Karpas-422 (cell line): Measurements from ENCODE around the gene PRKCZ. TPM values are rescaled to one million over a fixed set of nuclear protein-coding genes. Genes with fewer than 3 reads are reported as not detected.

Source experiments
- DNase-seq: peaks from one replicate; pipeline ENCODE4 v3.0.0-alpha.2; 2015
- H2AFZ ChIP-seq: fragments of 200-600 bp; sonication (generic); 2 replicates; pipeline ENCODE4 v1.6.1; 2014; ENCODE audit warnings: antibody characterized with exemption, low read length, mixed read lengths
- H3K27ac ChIP-seq: fragments of 200-600 bp; sonication (generic); 2 replicates; pipeline ENCODE4 v1.5.1; 2014; ENCODE audit warnings: mild to moderate bottlenecking, low read length, moderate library complexity
- H3K27me3 ChIP-seq: fragments of 200-600 bp; sonication (generic); 2 replicates; pipeline ENCODE4 v1.6.1; 2014; ENCODE audit warnings: low read length, mixed read lengths
- H3K36me3 ChIP-seq: fragments of 200-600 bp; sonication (generic); 2 replicates; pipeline ENCODE4 v1.6.1; 2014; ENCODE audit warnings: low read length, mixed read lengths; ENCODE audit not compliant: insufficient read depth
- H3K4me1 ChIP-seq: fragments of 200-600 bp; sonication (generic); 2 replicates; pipeline ENCODE4 v1.6.1; 2014; ENCODE audit warnings: mild to moderate bottlenecking, low read length, mixed read lengths
- H3K4me2 ChIP-seq: fragments of 200-600 bp; sonication (generic); 2 replicates; pipeline ENCODE4 v1.6.1; 2014; ENCODE audit warnings: low read length, low read depth, mild to moderate bottlenecking; ENCODE audit not compliant: poor library complexity, severe bottlenecking
- H3K4me3 ChIP-seq: fragments of 200-600 bp; sonication (generic); 2 replicates; pipeline ENCODE4 v1.5.1; 2014; ENCODE audit warnings: mild to moderate bottlenecking, antibody characterized with exemption, low read length, mixed read lengths
- H3K79me2 ChIP-seq: fragments of 200-600 bp; sonication (generic); 2 replicates; pipeline ENCODE4 v1.6.1; 2014; ENCODE audit warnings: mild to moderate bottlenecking, low read length, mixed read lengths
- H3K9ac ChIP-seq: fragments of 200-600 bp; sonication (generic); 2 replicates; pipeline ENCODE4 v1.6.0; 2014; ENCODE audit warnings: low read length
- H3K9me2 ChIP-seq: fragments of 200-600 bp; sonication (generic), shearing (Covaris generic); replicated peaks from 2 replicates; pipeline ENCODE4 v1.6.0; 2014; ENCODE audit warnings: mild to moderate bottlenecking, low read length, moderate library complexity; ENCODE audit not compliant: insufficient read depth
- H3K9me3 ChIP-seq: fragments of 300-700, 200-600 bp; sonication (generic); 2 replicates; pipeline ENCODE4 v1.6.1; 2014; ENCODE audit warnings: low read length, mixed read lengths
- H4K20me1 ChIP-seq: fragments of 200-600 bp; sonication (generic); 2 replicates; pipeline ENCODE4 v1.6.1; 2014; ENCODE audit warnings: mild to moderate bottlenecking, antibody characterized with exemption, low read length, low read depth; ENCODE audit not compliant: insufficient read depth
- total RNA-seq: library from RNA; depleted of rRNA; stranded (reverse); fragments of >200 nt; shearing (Covaris generic); gene quantifications from 2 replicates; pipeline ENCODE4 v1.2.3, GENCODE V29; 2014; ENCODE audit warnings: low replicate concordance

The PRKCZ gene
- total RNA-seq, 1 experiment from 2014 or later = not detected

DNA sequence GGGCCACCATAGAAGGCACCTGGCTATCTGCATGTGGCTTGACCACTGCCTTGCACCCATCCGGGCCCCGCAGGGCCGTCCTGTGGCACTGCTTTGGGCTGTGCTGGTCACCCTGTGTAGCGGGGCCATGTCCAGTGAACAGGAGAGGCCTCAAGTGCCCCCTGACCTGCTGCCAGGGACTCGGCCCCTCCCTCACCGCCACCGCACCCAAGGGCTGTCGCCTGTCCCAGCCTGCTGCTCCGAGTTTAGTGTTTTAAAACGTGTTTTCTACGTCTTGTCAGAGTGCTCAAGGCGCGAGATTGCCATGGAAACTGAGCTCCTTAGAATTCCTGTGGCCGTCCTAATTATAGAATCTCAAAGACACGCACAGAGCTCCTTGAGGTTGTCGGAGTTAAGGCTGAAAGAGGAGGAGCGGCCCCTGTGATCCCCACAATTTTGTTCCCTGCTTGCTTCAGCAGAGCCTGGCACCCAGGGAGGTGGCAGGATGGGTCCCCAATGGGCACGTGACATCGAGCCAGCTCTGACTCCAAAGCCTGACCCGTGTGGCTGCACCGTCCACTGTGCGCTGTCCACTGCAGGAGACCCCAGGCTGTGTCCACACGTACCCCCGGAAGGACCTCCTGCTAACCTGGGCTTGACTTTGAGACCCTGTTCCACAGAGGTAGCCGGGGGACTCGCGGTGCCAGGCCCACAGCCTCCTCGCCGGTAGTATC is 78.1 kb downstream of the PRKCZ start:
- no peaks in the 10 kb centered on the region for H4K20me1 ChIP-seq

DNA sequence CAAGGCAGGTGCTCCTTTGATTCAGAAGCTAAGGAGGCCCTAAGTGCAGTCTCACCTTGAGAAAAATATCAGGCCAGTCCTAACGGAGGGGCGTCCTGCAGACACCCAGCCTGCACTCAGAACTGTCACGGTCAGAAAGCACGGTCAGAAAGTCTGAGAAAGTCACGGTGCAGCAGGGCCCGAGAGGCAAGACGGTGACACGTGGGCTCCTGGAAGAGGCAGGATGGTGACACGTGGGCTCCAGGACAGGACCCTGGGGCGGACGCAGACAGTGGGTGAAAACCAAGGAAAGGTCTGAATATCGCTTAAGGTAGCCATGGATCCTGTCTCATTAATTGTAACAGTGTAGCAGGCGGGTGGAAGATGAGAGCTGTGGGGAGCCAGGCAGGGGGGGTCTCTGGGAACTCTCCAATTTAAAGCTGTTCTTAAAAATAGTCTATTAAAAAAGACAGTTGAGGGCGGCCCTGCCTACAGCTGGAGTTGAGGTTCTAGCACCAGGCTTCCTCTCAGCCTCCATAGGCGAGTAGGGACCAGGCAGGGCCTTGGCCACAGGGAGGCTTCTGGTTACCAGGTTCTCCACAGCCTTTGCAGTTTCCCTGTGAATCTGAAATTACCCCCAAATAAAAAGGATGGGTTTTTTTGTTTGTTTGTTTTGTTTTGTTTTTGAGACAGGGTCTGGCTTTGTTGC is 79.2 kb downstream of the PRKCZ start:
- Histone ChIP-seq H3K36me3 (no peaks in the 10 kb centered on the region), H4K20me1 (no peaks in the 10 kb centered on the region), H3K79me2 (no peaks in the 10 kb centered on the region), H3K27me3 (no peaks in the 10 kb centered on the region), H3K4me3 (no peak overlapping the region), H2AFZ (no peak overlapping the region), H3K4me1 (no peaks in the 10 kb centered on the region), H3K27ac (no peak overlapping the region), H3K9me3 (peaks cover 6% of the 10 kb centered on the region; the same call in 1 of the 2 replicates), H3K9me2 (no peaks in the 10 kb centered on the region), H3K4me2 (no peak overlapping the region), H3K9ac (no peak overlapping the region)
- DNase-seq = no peak

More for the DNA sequence above, 78.1 kb downstream of the PRKCZ start:
- Histone ChIP-seq H3K27ac (no peak overlapping the region), H3K4me1 (no peaks in the 10 kb centered on the region), H3K9me3 (peaks cover 8% of the 10 kb centered on the region; the same call in 1 of the 2 replicates), H3K79me2 (no peaks in the 10 kb centered on the region), H2AFZ (no peak overlapping the region), H3K9me2 (no peaks in the 10 kb centered on the region), H3K4me2 (no peak overlapping the region), H3K36me3 (no peaks in the 10 kb centered on the region), H3K27me3 (no peaks in the 10 kb centered on the region), H3K9ac (no peak overlapping the region), H3K4me3 (no peak overlapping the region)
- no peak for DNase-seq

DNA sequence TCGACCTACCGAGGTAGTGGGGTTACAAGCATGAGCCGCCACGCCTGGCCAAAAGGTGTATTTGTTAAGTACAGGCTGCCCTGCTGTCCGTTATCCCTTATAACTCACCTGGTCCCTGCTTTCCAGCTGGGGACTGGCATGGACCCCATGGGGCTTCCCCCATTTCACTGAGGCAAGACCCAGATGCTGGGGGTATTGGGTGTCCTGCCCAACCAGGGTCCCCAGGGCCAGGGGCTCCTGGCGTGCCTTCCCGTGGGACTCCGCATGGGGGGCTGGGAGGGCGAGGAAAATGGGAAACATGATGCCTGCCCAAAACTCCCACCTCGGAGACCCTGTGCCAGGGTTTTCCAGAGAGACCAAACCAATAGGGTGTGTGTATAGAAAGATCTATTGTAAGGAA is 79.9 kb downstream of the PRKCZ start:
- no peak overlapping the region for H3K27ac ChIP-seq
- no peak overlapping the region for H3K9ac ChIP-seq
- H3K9me2 ChIP-seq = no peaks in the 10 kb centered on the region
- no peak overlapping the region for H2AFZ ChIP-seq
- no peak overlapping the region for H3K4me2 ChIP-seq
- no peaks in the 10 kb centered on the region for H3K4me1 ChIP-seq
- H3K9me3 ChIP-seq = no peaks in the 10 kb centered on the region; the same call in 1 of the 2 replicates
- H3K36me3 ChIP-seq = no peaks in the 10 kb centered on the region
- no peaks in the 10 kb centered on the region for H3K79me2 ChIP-seq
- no peaks in the 10 kb centered on the region for H4K20me1 ChIP-seq
- no peaks in the 10 kb centered on the region for H3K27me3 ChIP-seq
- no peak for DNase-seq
- H3K4me3 ChIP-seq = no peak overlapping the region

DNA sequence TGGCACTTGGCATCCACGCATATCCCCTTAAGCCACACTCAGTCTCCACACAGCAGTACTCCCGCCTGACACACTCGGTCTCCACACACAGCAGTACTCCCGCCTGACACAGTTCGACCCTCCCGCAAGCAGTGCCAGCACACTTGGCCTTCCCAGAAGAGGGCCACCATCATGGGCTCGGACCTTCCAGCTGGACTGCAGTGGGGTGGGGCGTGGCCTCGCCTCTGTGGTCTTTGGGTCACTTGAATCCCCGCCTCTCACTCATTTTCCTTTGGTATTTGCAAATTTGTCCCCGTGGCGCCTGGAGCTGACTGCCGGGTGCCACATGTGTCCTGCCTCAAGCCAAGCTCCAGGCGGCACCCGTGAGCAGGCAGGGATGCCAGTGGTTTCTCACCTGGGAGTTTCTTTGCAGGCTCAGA is 80.7 kb downstream of the PRKCZ start:
- no peaks in the 10 kb centered on the region for H3K27me3 ChIP-seq
- no peaks in the 10 kb centered on the region for H3K4me1 ChIP-seq
- H3K79me2 ChIP-seq = no peaks in the 10 kb centered on the region
- H3K9me3 ChIP-seq = no peaks in the 10 kb centered on the region
- H3K27ac ChIP-seq = no peak overlapping the region
- H4K20me1 ChIP-seq = no peaks in the 10 kb centered on the region
- DNase-seq = no peak
- H3K36me3 ChIP-seq = no peaks in the 10 kb centered on the region
- H3K4me2 ChIP-seq = no peak overlapping the region
- H2AFZ ChIP-seq = no peak overlapping the region
- no peaks in the 10 kb centered on the region for H3K9me2 ChIP-seq
- no peak overlapping the region for H3K9ac ChIP-seq
- H3K4me3 ChIP-seq = no peak overlapping the region

DNA sequence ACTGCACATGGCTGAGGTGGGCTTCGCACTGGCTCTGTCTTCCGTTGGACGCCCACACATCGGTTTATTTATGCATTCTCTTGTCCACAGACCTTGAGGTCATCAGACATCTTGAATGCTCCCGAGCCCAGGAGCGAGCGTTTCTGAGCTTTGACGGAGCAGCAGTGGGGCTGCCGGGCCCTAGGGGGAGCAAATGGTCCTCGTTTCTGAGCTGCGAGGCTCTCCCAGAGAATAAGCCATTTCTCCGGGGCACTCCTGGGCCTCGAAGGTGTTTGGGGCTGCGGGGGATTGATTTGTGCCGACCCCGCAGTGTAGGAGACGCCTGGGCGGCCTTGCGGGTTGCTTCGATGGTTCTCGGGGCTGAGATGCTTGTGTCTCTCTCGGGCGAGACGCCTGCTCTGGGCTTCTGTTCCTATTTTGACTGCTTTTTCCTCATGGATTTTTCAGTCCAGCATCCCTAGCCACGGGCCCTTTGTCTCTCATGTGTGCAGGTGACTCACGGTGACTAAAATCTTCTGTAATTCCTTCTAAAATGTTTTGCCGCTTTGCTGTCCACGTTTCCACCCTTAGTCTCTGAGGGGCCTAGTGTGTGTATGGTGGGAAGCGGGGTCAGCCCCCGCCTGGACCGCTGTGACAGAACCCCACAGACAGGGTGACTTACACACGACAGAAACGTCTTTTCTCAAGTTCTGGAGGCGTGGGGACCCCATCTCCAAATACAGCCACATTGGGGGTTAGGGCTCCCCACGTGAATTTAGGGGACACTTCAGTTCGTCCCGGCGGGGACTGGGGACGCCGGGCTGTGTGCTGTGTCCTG is 82.2 kb downstream of the PRKCZ start:
- H3K4me1 ChIP-seq = no peaks in the 10 kb centered on the region
- DNase-seq = no peak
- H4K20me1 ChIP-seq = no peaks in the 10 kb centered on the region
- H3K36me3 ChIP-seq = no peaks in the 10 kb centered on the region
- no peak overlapping the region for H3K27ac ChIP-seq
- H3K4me2 ChIP-seq = no peak overlapping the region
- H3K27me3 ChIP-seq = no peaks in the 10 kb centered on the region
- no peaks in the 10 kb centered on the region for H3K9me2 ChIP-seq
- H3K4me3 ChIP-seq = 0 out of 2 replicates have a peak overlapping the region, but pooled peaks have one; percentile 22
- H3K9ac ChIP-seq = no peak overlapping the region
- H3K9me3 ChIP-seq = no peaks in the 10 kb centered on the region
- H2AFZ ChIP-seq = no peak overlapping the region
- H3K79me2 ChIP-seq = no peaks in the 10 kb centered on the region

DNA sequence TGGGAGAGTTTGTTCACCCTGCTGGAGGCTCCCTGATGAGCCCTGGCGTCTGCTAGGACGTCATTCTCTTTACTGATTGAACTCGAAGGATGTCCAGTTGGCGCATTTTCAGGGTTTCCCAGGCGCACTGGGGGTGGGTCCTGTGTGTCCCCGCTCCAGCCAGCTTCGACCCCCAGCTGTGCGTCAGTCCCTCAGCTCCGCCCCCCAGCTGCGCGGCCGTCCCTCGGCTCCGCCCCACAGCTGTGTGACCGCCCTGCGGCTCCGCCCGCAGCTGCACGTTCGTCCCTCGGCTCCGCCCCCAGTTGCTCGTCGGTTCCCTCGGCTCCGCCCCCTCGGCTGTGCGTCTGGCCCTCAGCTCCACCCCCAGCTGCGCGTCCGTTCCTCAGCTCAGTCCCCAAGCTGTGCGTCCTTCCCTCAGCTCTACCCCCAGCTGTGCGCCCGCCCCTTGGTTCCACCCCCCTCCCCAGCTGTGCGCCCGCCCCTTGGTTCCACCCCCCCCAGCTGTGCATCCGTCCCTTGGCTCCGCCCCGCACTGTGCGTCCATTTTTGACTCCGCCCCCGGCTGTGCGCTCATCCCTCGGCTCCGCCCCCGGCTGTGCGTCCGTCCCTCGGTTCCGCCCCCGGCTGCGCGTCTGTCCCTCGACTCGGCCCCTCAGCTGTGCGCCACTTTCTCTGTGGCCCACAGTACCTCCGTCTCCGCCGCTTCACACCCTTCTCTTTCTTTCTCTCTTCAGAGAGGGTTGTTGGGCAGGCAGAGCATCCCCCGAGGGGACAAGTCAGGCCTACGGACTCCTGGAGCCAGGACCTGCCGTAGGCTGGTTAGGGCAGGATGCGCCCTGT is 83.0 kb downstream of the PRKCZ start:
- H3K27ac ChIP-seq = no peak overlapping the region
- no peaks in the 10 kb centered on the region for H3K27me3 ChIP-seq

DNA sequence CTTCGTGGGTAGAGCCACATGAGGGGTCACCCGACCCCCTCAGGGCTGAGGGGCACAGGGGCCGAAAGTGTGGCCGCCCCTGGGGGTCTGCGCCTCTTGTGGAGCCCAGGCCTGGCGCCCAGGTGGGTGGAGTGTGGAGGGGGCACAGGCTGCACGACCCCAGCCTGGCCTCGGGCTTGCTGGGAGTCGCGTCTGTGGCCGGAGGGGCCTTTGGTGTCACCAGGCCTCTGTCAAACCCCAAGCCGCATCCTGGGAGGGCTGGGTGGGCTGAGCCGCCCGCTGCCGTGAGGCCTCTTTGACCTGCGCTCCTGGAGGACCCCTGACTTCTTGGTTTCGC is 83.6 kb downstream of the PRKCZ start:
- Histone ChIP-seq H3K4me1 (no peaks in the 10 kb centered on the region), H3K27ac (no peak overlapping the region), H3K9me2 (no peaks in the 10 kb centered on the region), H3K79me2 (no peaks in the 10 kb centered on the region), H3K27me3 (no peaks in the 10 kb centered on the region), H3K4me2 (no peak overlapping the region), H4K20me1 (no peaks in the 10 kb centered on the region), H3K9me3 (no peaks in the 10 kb centered on the region), H3K9ac (no peak overlapping the region), H3K36me3 (no peaks in the 10 kb centered on the region), H3K4me3 (no peak overlapping the region), H2AFZ (no peak overlapping the region)
- DNase-seq = no peak

More for the DNA sequence above, 83.0 kb downstream of the PRKCZ start:
- no peaks in the 10 kb centered on the region for H3K9me3 ChIP-seq
- no peak overlapping the region for H3K4me2 ChIP-seq
- DNase-seq = peak; percentile 98
- H3K36me3 ChIP-seq = no peaks in the 10 kb centered on the region
- H3K4me1 ChIP-seq = no peaks in the 10 kb centered on the region
- H2AFZ ChIP-seq = no peak overlapping the region
- H3K9ac ChIP-seq = no peak overlapping the region
- H3K4me3 ChIP-seq = 0 out of 2 replicates have a peak overlapping the region, but pooled peaks have one; percentile 22
- H3K9me2 ChIP-seq = no peaks in the 10 kb centered on the region
- no peaks in the 10 kb centered on the region for H3K79me2 ChIP-seq
- H4K20me1 ChIP-seq = no peaks in the 10 kb centered on the region
